Glutamatergic neuron (in vitro differentiated cells): ENCODE results near the gene RGS13. TPM values are rescaled to one million over a fixed set of nuclear protein-coding genes. Genes with fewer than 3 reads are reported as not detected.

Experiments used
- DNase-seq: peaks from one replicate; pipeline ENCODE4 v3.0.0; 2022
- H3K27ac Mint-ChIP-seq: one replicate; pipeline ENCODE4 v1.8.0; 2020; ENCODE audit warnings: mild to moderate bottlenecking, mixed read lengths, inconsistent platforms; ENCODE audit not compliant: unreplicated experiment
- H3K27me3 Mint-ChIP-seq: one replicate; pipeline ENCODE4 v1.8.0; 2020; ENCODE audit warnings: mild to moderate bottlenecking, moderate library complexity, mixed read lengths, inconsistent platforms; ENCODE audit not compliant: unreplicated experiment
- H3K36me3 Mint-ChIP-seq: one replicate; pipeline ENCODE4 v1.8.0; 2020; ENCODE audit warnings: mild to moderate bottlenecking, mixed read lengths, inconsistent platforms; ENCODE audit not compliant: unreplicated experiment
- H3K4me1 Mint-ChIP-seq: one replicate; pipeline ENCODE4 v1.8.0; 2020; ENCODE audit warnings: mild to moderate bottlenecking, low read depth, mixed read lengths, inconsistent platforms; ENCODE audit not compliant: unreplicated experiment
- H3K4me3 Mint-ChIP-seq: one replicate; pipeline ENCODE4 v1.8.0; 2020; ENCODE audit warnings: mild to moderate bottlenecking, mixed read lengths, inconsistent platforms; ENCODE audit not compliant: unreplicated experiment
- H3K9me3 Mint-ChIP-seq: one replicate; pipeline ENCODE4 v1.8.0; 2020; ENCODE audit warnings: mild to moderate bottlenecking, moderate library complexity, mixed read lengths, inconsistent platforms; ENCODE audit not compliant: unreplicated experiment
- total RNA-seq: library from RNA; stranded (reverse); fragmentation: NEBNext Ultra II Directional; extraction: Animal tissue kit (Norgen Biotek cat#: 25700); gene quantifications from one replicate; pipeline ENCODE4 v1.2.1, GENCODE V29; 2021; ENCODE audit not compliant: unreplicated experiment
- TF ChIP-seq, protein P1 (sequence below): fragments of 200-600 bp; sonication (generic); IDR thresholded peaks from one replicate; pipeline ENCODE4 v1.5.0; 2021; ENCODE audit not compliant: partially characterized antibody, unreplicated experiment

RGS13 gene
- total RNA-seq, 1 donor from 2014 or later: not detected

DNA sequence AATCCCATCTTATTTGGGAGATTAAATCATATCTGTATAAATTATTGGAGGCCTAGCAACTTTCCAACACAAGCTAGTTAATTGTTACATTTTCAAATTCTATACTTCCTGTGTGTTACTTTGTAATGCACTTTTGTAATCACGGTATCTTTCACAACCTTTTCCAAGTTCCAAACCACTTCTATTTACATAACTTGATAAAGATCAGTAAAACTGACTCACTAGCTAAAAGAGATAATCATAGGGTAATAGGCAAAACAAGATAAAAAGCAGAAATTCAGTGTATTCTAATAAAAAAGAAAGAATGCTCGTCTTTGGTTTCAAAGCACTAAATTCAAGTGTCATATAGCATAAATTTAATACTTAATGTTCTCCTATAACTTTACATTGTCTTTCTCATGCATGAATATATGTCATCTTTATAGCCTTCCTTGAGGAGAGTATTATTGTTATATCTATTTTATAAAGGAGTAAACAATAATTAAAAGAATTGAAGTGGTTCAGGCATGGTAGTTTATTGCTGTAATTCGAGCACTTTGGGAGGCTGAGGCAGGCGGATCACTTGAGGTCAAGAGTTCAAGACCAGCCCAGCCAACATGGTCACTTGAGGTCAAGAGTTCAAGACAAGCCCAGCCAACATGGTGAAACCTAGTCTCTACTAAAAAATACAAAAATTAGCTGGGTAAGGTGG is 66.4 kb downstream of the RGS13 start:
- DNase-seq: no peak
- H3K27ac Mint-ChIP-seq: no peak overlapping the region
- H3K36me3 Mint-ChIP-seq: no peaks in the 10 kb centered on the region

DNA sequence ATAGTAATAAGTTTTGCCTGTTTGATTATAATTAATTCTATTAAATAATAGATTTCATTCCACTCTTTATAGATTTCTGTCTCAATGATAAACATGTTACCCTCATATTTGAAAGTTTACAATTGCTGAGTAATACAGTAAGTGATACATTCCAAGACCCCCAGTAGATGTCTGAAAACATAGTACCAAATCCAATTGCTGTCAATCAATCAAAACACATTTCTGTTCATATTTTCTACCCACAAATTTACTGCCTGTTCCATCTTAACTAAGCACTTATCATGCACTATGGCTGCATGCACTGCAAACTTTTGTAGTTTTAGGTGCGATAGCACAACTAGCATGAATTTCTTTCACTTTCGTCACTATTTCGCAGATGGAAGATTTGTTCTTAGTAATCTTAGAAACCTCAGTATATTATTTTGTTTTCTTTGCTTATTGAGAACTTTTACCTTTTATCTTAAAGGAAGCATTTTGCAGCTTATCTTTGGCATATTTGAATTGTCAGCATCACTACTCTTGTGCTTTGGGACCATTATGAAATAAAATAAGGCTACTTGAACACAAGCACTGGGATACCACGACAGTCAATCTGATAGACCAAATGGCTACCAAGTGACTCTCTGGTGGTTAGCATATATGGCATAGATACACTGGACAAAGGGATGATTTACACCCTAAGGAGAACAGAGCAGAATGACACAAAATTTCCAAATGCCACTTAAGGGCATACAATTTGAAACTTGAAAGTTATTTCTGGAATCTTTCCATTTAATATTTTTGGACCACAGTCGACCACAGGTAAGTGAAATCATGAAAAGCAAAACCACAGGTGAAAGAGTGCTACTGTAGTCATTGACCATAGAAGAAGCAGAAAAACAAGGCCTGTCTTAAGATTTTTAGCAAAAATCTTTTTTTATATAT is 67.6 kb downstream of the RGS13 start:
- H3K4me1 Mint-ChIP-seq: no peaks in the 10 kb centered on the region
- no peak for DNase-seq
- TF ChIP-seq, protein P1, sequence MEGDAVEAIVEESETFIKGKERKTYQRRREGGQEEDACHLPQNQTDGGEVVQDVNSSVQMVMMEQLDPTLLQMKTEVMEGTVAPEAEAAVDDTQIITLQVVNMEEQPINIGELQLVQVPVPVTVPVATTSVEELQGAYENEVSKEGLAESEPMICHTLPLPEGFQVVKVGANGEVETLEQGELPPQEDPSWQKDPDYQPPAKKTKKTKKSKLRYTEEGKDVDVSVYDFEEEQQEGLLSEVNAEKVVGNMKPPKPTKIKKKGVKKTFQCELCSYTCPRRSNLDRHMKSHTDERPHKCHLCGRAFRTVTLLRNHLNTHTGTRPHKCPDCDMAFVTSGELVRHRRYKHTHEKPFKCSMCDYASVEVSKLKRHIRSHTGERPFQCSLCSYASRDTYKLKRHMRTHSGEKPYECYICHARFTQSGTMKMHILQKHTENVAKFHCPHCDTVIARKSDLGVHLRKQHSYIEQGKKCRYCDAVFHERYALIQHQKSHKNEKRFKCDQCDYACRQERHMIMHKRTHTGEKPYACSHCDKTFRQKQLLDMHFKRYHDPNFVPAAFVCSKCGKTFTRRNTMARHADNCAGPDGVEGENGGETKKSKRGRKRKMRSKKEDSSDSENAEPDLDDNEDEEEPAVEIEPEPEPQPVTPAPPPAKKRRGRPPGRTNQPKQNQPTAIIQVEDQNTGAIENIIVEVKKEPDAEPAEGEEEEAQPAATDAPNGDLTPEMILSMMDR: no peak
- H3K9me3 Mint-ChIP-seq: no peaks in the 10 kb centered on the region
- H3K4me3 Mint-ChIP-seq: no peak overlapping the region
- H3K36me3 Mint-ChIP-seq: no peaks in the 10 kb centered on the region
- no peaks in the 10 kb centered on the region for H3K27me3 Mint-ChIP-seq
- no peak overlapping the region for H3K27ac Mint-ChIP-seq

More for the DNA sequence above, 66.4 kb downstream of the RGS13 start:
- TF ChIP-seq, protein P1: no peak
- Mint-ChIP-seq H3K4me3 (no peak overlapping the region), H3K4me1 (no peaks in the 10 kb centered on the region), H3K9me3 (no peaks in the 10 kb centered on the region), H3K27me3 (no peaks in the 10 kb centered on the region)

DNA sequence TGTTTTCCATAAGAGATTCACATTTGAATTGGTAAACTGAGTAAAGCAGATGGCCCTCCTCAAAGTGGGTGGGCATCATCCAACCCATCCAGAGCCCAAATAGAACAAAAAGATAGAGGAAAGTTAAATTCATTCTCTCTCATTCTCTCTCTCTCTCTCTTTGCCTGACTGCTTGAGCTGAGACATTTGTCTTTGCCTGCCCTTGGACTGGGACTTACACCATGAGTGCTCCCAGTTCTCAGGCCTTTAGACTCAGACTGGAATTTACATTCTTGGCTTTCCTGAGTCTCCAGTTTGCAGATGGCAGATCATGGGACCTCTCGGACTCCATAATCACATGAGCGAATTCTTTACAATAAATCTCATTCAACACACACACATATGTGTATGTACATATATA is 69.6 kb downstream of the RGS13 start:
- Mint-ChIP-seq H3K27ac (no peak overlapping the region), H3K27me3 (no peaks in the 10 kb centered on the region), H3K36me3 (no peaks in the 10 kb centered on the region), H3K9me3 (no peaks in the 10 kb centered on the region), H3K4me1 (no peaks in the 10 kb centered on the region), H3K4me3 (no peak overlapping the region)
- DNase-seq: no peak
- TF ChIP-seq, protein P1: no peak

DNA sequence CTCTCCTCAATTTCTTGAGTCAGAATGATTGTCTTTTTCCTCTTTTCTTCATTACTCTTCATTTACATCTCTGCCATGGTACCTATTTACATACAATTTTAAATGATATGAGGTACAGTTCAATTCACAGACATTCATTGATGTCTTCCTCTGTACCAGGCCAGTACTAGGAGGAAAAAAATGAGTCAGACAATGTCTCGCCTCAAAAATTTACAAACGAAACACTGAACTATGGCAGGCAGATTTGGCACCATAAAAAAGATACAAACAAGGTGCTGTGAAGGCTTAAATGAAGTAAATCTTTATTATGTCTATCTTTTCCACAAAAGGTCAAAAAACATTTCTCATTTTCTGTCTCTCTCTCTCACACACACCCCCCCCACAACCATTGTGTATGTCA is 71.0 kb downstream of the RGS13 start:
- Mint-ChIP-seq H3K4me3 (no peak overlapping the region), H3K4me1 (no peaks in the 10 kb centered on the region), H3K27me3 (no peaks in the 10 kb centered on the region), H3K27ac (no peak overlapping the region), H3K9me3 (no peaks in the 10 kb centered on the region), H3K36me3 (no peaks in the 10 kb centered on the region)
- TF ChIP-seq, protein P1: no peak
- no peak for DNase-seq

DNA sequence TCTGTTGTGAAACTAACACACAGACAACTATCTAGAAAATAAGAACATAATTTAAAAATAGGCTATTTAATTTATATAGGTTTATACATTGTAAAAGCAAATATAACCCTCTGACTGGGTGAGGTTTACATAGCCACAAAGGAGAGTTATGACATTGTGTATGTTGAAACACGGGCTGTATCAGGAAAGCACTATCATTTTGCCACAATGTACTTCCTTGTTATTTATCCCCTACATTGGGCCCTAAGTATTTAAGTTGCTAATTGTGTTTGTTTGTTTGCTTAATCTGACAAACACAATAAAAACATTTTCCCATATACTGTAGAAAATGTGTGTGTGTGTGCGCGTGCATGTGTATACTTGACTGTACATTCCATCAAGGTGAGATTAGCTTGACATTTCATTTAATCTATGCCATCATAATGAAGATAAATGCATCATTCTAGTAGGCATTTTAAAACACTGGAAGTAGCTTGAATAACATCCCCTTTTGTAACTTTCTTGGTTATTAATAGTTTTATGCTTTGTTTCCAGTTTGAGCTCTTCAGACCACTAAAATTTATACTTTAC is 72.1 kb downstream of the RGS13 start:
- Mint-ChIP-seq H3K4me1 (no peaks in the 10 kb centered on the region), H3K27me3 (no peaks in the 10 kb centered on the region), H3K36me3 (no peaks in the 10 kb centered on the region), H3K9me3 (no peaks in the 10 kb centered on the region), H3K27ac (no peak overlapping the region), H3K4me3 (no peak overlapping the region)
- no peak for DNase-seq
- TF ChIP-seq, protein P1: no peak
